Breast epithelium (tissue), 4 donors: ENCODE measurements around the gene PPP2R3C. TPM values are rescaled to one million over a fixed set of nuclear protein-coding genes. Genes with fewer than 3 reads are reported as not detected.

Experiments used
- DNase-seq, 2 donors: peaks; one replicate each; pipeline ENCODE4 v3.0.0-alpha.2; 2019; ENCODE audit warnings: low spot score in 2 of 2
- H3K27ac ChIP-seq, 2 donors: fragments of 200-600 bp; sonication (generic) in 1 of 2; one replicate each; pipeline ENCODE4 v1.5.1; 2016 to 2019; ENCODE audit warnings: mild to moderate bottlenecking in 1 of 2
- H3K27me3 ChIP-seq, 2 donors: fragments of 200-600 bp; sonication (generic) in 1 of 2; one replicate each; pipeline versions ENCODE4 v1.5.1 to v1.6.0; 2017 to 2019; ENCODE audit warnings: control low read depth in 1 of 2, mild to moderate bottlenecking in 1 of 2
- H3K36me3 ChIP-seq: fragments of 200-600 bp; one replicate; pipeline ENCODE4 v1.5.1; 2019
- H3K4me1 ChIP-seq, 2 donors: fragments of 200-600 bp; sonication (generic); one replicate each; pipeline ENCODE4 v1.5.1; 2016 to 2019; ENCODE audit warnings: control low read depth in 1 of 2
- H3K4me3 ChIP-seq, 3 donors: fragments of 200-600 bp; sonication (generic); 1 replicate in 2 of 3; 2 replicates in 1 of 3; pipeline ENCODE4 v1.5.1; 2016 to 2019; ENCODE audit warnings: mild to moderate bottlenecking in 3 of 3, moderate library complexity in 2 of 3
- H3K9me3 ChIP-seq, 2 donors: fragments of 200-600 bp; sonication (generic) in 1 of 2; one replicate each; pipeline ENCODE4 v1.5.1; 2016 to 2019; ENCODE audit warnings: control low read depth in 1 of 2
- POLR2A ChIP-seq: fragments of 450-650 bp; IDR thresholded peaks from one replicate; pipeline ENCODE4 v1.6.1; 2016; ENCODE audit warnings: antibody characterized with exemption, mild to moderate bottlenecking, moderate library complexity
- POLR2AphosphoS5 ChIP-seq, 3 donors: sonication (generic); formaldehyde crosslinking; IDR thresholded peaks; one replicate each; pipeline ENCODE4 v1.6.1; 2017; ENCODE audit warnings: antibody characterized with exemption in 3 of 3
- intact Hi-C: fragments of 100-400 bp; cut with DNase I; formaldehyde crosslinking; loops from one replicate; pipeline ENCODE4 v1.15.1; 2023; ENCODE audit warnings: low total_unique reads
- total RNA-seq, 3 donors: library from RNA; depleted of rRNA; stranded (reverse); fragments of >200 nt; gene quantifications; one replicate each; pipeline ENCODE4 v1.1.0, GENCODE V29; 2016
- TF ChIP-seq, protein P1 (sequence below), 3 donors: fragments of 450-650 bp; IDR thresholded peaks; one replicate each; pipeline ENCODE4 v1.5.1; 2016 to 2017; ENCODE audit warnings: antibody characterized with exemption in 3 of 3, mild to moderate bottlenecking in 3 of 3, moderate library complexity in 3 of 3

PPP2R3C gene
- total RNA-seq, 3 donors from 2014 or later: 28.2 to 32.1 (median 28.6) TPM

DNA sequence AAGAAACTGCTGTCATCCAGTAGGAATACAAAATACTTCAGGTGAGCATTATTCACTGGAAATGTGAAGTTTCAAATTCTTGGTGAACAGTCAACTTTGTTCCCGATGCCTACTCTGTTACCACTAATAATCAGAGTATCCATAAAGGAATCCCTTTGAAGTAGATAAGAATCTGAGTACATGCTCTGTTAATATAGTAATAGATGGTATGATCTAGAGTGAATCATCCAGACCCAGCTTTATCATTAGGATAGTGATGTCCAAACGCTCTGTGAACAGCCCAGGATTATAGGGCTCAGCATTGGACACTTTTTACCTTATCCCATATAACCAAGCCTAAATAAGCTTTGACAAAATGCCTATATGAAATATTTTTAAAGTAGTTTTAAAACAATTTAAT, 33.3 kb downstream of the PPP2R3C start:
- H3K4me3 ChIP-seq: no peak overlapping the region
- H3K27me3 ChIP-seq: no peaks in the 10 kb centered on the region
- H3K4me1 ChIP-seq: no peaks in the 10 kb centered on the region
- DNase-seq: no peak
- H3K9me3 ChIP-seq: no peaks in the 10 kb centered on the region
- H3K27ac ChIP-seq: no peak overlapping the region
- TF ChIP-seq POLR2AphosphoS5 (IDR thresholded peaks at IDR 0.05) (no peak), POLR2A (no peak)
- TF ChIP-seq, protein P1, sequence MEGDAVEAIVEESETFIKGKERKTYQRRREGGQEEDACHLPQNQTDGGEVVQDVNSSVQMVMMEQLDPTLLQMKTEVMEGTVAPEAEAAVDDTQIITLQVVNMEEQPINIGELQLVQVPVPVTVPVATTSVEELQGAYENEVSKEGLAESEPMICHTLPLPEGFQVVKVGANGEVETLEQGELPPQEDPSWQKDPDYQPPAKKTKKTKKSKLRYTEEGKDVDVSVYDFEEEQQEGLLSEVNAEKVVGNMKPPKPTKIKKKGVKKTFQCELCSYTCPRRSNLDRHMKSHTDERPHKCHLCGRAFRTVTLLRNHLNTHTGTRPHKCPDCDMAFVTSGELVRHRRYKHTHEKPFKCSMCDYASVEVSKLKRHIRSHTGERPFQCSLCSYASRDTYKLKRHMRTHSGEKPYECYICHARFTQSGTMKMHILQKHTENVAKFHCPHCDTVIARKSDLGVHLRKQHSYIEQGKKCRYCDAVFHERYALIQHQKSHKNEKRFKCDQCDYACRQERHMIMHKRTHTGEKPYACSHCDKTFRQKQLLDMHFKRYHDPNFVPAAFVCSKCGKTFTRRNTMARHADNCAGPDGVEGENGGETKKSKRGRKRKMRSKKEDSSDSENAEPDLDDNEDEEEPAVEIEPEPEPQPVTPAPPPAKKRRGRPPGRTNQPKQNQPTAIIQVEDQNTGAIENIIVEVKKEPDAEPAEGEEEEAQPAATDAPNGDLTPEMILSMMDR (IDR thresholded peaks at IDR 0.05): no peak
- intact Hi-C loops: no loop called here
- H3K36me3 ChIP-seq: no peaks in the 10 kb centered on the region

DNA sequence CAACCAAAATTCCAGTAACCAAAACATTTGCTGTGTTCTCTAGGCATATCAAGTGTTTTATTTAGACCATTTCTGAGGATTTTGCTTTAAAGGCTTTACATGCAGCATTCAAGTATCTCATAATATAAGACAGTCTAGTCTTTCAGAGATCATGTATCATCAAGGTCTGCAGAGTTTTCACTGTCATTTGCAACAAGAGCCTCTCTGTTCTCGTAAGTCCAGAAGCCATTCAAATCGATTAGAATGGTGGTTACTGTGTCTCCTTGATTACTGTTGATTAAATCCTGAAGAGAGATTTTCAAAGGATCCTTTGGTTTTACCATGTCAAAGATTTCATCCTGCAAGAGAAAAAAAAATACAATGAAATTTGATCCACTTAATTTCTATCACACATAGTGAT, 36.3 kb downstream of the PPP2R3C start:
- Histone ChIP-seq H3K9me3 (no peaks in the 10 kb centered on the region), H3K27me3 (no peaks in the 10 kb centered on the region), H3K36me3 (peaks cover 4% of the 10 kb centered on the region), H3K4me1 (no peaks in the 10 kb centered on the region), H3K4me3 (no peak overlapping the region), H3K27ac (no peak overlapping the region)
- intact Hi-C loops: no loop called here
- TF ChIP-seq POLR2A: no peak
- TF ChIP-seq, protein P1 (IDR thresholded peaks at IDR 0.05): no peak
- DNase-seq: no peak

DNA sequence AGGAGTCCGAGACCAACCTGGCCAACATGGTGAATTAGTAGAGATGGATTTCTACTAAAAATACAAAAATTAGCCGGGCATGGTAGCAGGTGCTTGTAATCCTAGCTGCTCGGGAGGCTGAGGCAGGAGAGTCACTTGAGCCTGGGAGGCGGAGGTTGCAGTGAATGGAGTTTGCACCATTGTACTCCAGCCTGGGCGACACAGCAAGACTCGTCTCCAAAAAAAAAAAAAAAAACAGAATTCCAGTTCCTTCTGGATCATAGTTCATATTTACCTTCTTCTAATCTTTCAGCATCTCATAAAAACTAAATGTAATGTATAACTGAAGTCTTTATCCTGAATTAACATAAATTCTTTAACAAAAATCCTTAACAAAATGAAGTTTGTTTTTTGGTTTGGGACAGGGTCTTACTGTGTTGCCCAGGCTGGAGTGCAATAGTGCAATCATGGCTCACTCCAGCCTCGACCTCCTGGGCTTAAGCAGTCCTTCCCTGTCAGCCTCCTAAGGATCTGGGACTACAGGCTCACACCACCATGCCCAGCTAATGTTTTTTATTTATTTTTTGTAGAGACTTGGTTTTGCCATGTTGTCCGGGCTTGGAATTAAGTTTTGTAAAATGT, 38.1 kb downstream of the PPP2R3C start:
- no peak overlapping the region for H3K4me3 ChIP-seq
- TF ChIP-seq POLR2AphosphoS5 (IDR thresholded peaks at IDR 0.05): no peak
- TF ChIP-seq, protein P1 (IDR thresholded peaks at IDR 0.05): no peak
- no peak for TF ChIP-seq POLR2A
- H3K27ac ChIP-seq: no peak overlapping the region
- intact Hi-C loops: no loop called here
- H3K9me3 ChIP-seq: no peaks in the 10 kb centered on the region
- peaks cover 4% of the 10 kb centered on the region for H3K36me3 ChIP-seq
- no peak for DNase-seq
- no peaks in the 10 kb centered on the region for H3K27me3 ChIP-seq
- no peaks in the 10 kb centered on the region for H3K4me1 ChIP-seq

DNA sequence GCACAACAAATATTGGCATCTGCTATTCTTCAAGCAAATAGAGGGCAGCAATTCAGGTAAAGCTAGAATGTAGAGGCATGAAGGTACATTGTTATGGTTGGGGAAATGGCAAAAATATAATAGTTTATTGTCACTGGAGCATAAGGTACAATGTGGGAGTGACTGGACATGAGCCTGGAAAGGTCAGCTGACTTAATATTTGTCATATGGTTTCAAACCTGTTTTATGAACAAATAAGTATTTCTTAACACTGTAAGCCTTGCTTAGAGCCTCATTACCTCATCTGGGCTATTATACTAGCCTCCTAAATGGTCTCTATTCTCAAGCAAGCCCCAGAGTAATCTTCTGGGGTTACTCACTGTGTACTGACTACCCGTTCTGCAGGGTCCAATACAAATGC, 42.0 kb downstream of the PPP2R3C start:
- peaks cover 10% of the 10 kb centered on the region for H3K36me3 ChIP-seq

DNA sequence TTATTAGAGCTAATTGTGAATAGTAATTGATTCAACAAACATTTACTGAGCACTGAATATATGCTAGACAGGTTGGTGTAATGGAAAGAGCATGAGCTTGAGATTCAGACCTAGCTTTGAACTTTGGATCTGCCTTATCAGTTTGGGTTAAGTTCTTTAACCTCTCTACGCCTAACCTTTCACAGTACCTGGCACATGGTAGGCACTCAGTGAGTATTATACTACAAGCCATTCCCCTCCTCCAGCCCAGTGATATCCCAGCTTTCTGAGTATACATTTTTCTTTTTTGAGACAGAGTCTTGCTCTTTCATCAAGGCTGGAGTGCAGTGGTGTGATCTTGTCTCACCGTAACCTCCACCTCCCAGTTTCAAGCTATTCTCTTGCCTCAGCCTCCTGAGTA, 43.7 kb downstream of the PPP2R3C start:
- Histone ChIP-seq H3K36me3 (peaks cover 8% of the 10 kb centered on the region), H3K27ac (no peak overlapping the region)

More for the DNA sequence above, 42.0 kb downstream of the PPP2R3C start:
- Histone ChIP-seq H3K4me3 (no peak overlapping the region), H3K27ac (no peak overlapping the region), H3K9me3 (no peaks in the 10 kb centered on the region), H3K27me3 (no peaks in the 10 kb centered on the region), H3K4me1 (no peaks in the 10 kb centered on the region)
- intact Hi-C loops: no loop called here
- DNase-seq: no peak
- TF ChIP-seq POLR2A: no peak
- TF ChIP-seq, protein P1 (IDR thresholded peaks at IDR 0.05): no peak
- TF ChIP-seq POLR2AphosphoS5 (IDR thresholded peaks at IDR 0.05): no peak

More for the DNA sequence above, 43.7 kb downstream of the PPP2R3C start:
- no peaks in the 10 kb centered on the region for H3K4me1 ChIP-seq
- H3K4me3 ChIP-seq: no peak overlapping the region
- intact Hi-C loops: no loop called here
- no peaks in the 10 kb centered on the region for H3K27me3 ChIP-seq
- H3K9me3 ChIP-seq: no peaks in the 10 kb centered on the region
- DNase-seq: no peak
- TF ChIP-seq, protein P1 (IDR thresholded peaks at IDR 0.05): no peak
- TF ChIP-seq POLR2A: no peak
- TF ChIP-seq POLR2AphosphoS5 (IDR thresholded peaks at IDR 0.05): no peak
